Body of pancreas (tissue), 4 donors: Measurements from ENCODE around the gene UTP14A.

ENCODE experiments used
- POLR2A ChIP-seq, 3 donors: fragments of 450-650 bp; IDR thresholded peaks; one replicate each; pipeline ENCODE4 v1.6.1; 2016; ENCODE audit warnings: antibody characterized with exemption in 3 of 3, mild to moderate bottlenecking in 2 of 3
- TF ChIP-seq, protein P1 (sequence below), 7 experiments: fragments of 450-650 bp in 4 of 7; fragments of 200-600 bp in 3 of 7; sonication (generic) in 3 of 7; IDR thresholded peaks; one replicate each; pipeline ENCODE4 v1.5.1; 2016 to 2019; ENCODE audit warnings: antibody characterized with exemption in 7 of 7

DNA sequence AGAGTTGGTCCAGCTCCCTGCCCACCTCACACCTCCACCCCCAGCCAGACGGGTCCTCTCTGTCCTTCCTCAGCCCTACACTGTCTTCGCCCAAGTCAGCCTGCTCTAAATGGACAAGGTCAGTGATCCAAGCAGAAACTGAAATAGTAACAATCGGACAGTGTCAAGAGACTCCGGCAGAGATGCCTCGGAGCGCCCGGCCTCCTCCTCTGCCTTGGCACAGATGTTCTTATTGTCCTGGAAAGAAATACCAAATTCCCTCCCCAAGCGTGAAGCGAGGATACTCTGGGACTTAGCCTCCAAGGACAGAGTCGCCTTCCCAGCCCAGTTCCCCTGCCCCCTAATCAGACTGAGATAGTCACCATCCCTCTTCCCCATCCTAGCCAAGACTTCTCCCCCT, 28.5 kb downstream of the UTP14A start:
- TF ChIP-seq, protein P1, sequence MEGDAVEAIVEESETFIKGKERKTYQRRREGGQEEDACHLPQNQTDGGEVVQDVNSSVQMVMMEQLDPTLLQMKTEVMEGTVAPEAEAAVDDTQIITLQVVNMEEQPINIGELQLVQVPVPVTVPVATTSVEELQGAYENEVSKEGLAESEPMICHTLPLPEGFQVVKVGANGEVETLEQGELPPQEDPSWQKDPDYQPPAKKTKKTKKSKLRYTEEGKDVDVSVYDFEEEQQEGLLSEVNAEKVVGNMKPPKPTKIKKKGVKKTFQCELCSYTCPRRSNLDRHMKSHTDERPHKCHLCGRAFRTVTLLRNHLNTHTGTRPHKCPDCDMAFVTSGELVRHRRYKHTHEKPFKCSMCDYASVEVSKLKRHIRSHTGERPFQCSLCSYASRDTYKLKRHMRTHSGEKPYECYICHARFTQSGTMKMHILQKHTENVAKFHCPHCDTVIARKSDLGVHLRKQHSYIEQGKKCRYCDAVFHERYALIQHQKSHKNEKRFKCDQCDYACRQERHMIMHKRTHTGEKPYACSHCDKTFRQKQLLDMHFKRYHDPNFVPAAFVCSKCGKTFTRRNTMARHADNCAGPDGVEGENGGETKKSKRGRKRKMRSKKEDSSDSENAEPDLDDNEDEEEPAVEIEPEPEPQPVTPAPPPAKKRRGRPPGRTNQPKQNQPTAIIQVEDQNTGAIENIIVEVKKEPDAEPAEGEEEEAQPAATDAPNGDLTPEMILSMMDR (IDR thresholded peaks at IDR 0.05): no peak
- no peak for TF ChIP-seq POLR2A (IDR thresholded peaks at IDR 0.05)
